H9 (cell line): Measurements from ENCODE around the gene CASTOR1. TPM values are rescaled to one million over a fixed set of nuclear protein-coding genes. Genes with fewer than 3 reads are reported as not detected.

Source experiments
- DNase-seq: peaks from one replicate; pipeline ENCODE4 v3.0.0-alpha.2; 2017
- H2AFZ ChIP-seq: one replicate; pipeline ENCODE4 v1.6.1; 2013; ENCODE audit warnings: mild to moderate bottlenecking, low read length, control low read depth, moderate library complexity
- H2AK5ac ChIP-seq: 2 replicates; pipeline ENCODE4 v1.6.1; 2013; ENCODE audit warnings: low read length, control low read depth, mixed read lengths; ENCODE audit not compliant: insufficient read length
- H2BK120ac ChIP-seq: one replicate; pipeline ENCODE4 v1.6.1; 2013; ENCODE audit warnings: low read depth, mild to moderate bottlenecking, low read length, control low read depth, inconsistent platforms; ENCODE audit not compliant: poor library complexity, severe bottlenecking
- H2BK12ac ChIP-seq: 2 replicates; pipeline ENCODE4 v1.6.1; 2013; ENCODE audit warnings: low read length, control low read depth, mixed read lengths, low read depth; ENCODE audit not compliant: insufficient read length
- H2BK15ac ChIP-seq: 2 replicates; pipeline ENCODE4 v1.6.1; 2013; ENCODE audit warnings: low read depth, low read length, control low read depth
- H2BK20ac ChIP-seq: one replicate; pipeline ENCODE4 v1.6.1; 2013; ENCODE audit warnings: low read depth, mild to moderate bottlenecking, low read length, control low read depth, inconsistent platforms; ENCODE audit not compliant: poor library complexity, severe bottlenecking
- H2BK5ac ChIP-seq: 2 replicates; pipeline ENCODE4 v1.6.1; 2013; ENCODE audit warnings: low read length, control low read depth, mixed read lengths; ENCODE audit not compliant: insufficient read length
- H3K14ac ChIP-seq: 2 replicates; pipeline ENCODE4 v1.6.1; 2013; ENCODE audit warnings: low read length, control low read depth; ENCODE audit not compliant: insufficient read depth
- H3K18ac ChIP-seq: 2 replicates; pipeline ENCODE4 v1.6.1; 2013; ENCODE audit warnings: low read depth, mild to moderate bottlenecking, mixed read lengths, low read length, control low read depth; ENCODE audit not compliant: insufficient read length
- H3K23ac ChIP-seq: 2 replicates; pipeline ENCODE4 v1.6.1; 2013; ENCODE audit warnings: low read length, control low read depth, mixed read lengths, low read depth; ENCODE audit not compliant: insufficient read length
- H3K23me2 ChIP-seq: 2 replicates; pipeline ENCODE4 v1.6.1; 2013; ENCODE audit warnings: low read depth, mild to moderate bottlenecking, mixed read lengths, low read length, control low read depth; ENCODE audit not compliant: insufficient read length, poor library complexity, severe bottlenecking
- H3K27ac ChIP-seq: 2 replicates; pipeline ENCODE4 v1.5.1; 2013; ENCODE audit warnings: low read length, control low read depth, mixed read lengths, low read depth; ENCODE audit not compliant: insufficient read length
- H3K27me3 ChIP-seq: 2 replicates; pipeline ENCODE4 v1.6.1; 2013; ENCODE audit warnings: low read length, control low read depth, inconsistent platforms; ENCODE audit not compliant: insufficient read depth
- H3K4ac ChIP-seq: 2 replicates; pipeline ENCODE4 v1.6.1; 2013; ENCODE audit warnings: low read depth, mild to moderate bottlenecking, control low read depth, inconsistent platforms, low read length, moderate library complexity
- H3K4me1 ChIP-seq: 2 replicates; pipeline ENCODE4 v1.6.1; 2013; ENCODE audit warnings: low read length, control low read depth, inconsistent platforms; ENCODE audit not compliant: insufficient read depth
- H3K4me2 ChIP-seq: 2 replicates; pipeline ENCODE4 v1.6.1; 2013; ENCODE audit warnings: low read length, control low read depth, mixed read lengths; ENCODE audit not compliant: insufficient read length, insufficient read depth
- H3K56ac ChIP-seq: 2 replicates; pipeline ENCODE4 v1.6.1; 2013; ENCODE audit warnings: low read depth, mild to moderate bottlenecking, mixed read lengths, low read length, control low read depth; ENCODE audit not compliant: insufficient read length
- H3K79me1 ChIP-seq: 2 replicates; pipeline ENCODE4 v1.6.1; 2013; ENCODE audit warnings: low read depth, mild to moderate bottlenecking, moderate library complexity, low read length, control low read depth, inconsistent platforms; ENCODE audit not compliant: insufficient read depth, poor library complexity, severe bottlenecking
- H3K79me2 ChIP-seq: 2 replicates; pipeline ENCODE4 v1.6.1; 2013; ENCODE audit warnings: low read length, control low read depth, inconsistent platforms; ENCODE audit not compliant: insufficient read depth
- H3K9ac ChIP-seq: 2 replicates; pipeline ENCODE4 v1.6.1; 2013; ENCODE audit warnings: low read length, control low read depth, mixed read lengths; ENCODE audit not compliant: insufficient read length; ENCODE audit errors: extremely low read depth
- H3K9me3 ChIP-seq: one replicate; pipeline ENCODE4 v1.6.1; 2013; ENCODE audit warnings: low read depth, low read length, inconsistent platforms; ENCODE audit not compliant: control insufficient read depth
- H3T11ph ChIP-seq: one replicate; pipeline ENCODE4 v1.6.1; 2013; ENCODE audit warnings: mild to moderate bottlenecking, low read length, control low read depth, inconsistent platforms
- H4K20me1 ChIP-seq: one replicate; pipeline ENCODE4 v1.6.1; 2013; ENCODE audit not compliant: control insufficient read depth, insufficient read length, insufficient read depth
- H4K5ac ChIP-seq: 2 replicates; pipeline ENCODE4 v1.6.1; 2013; ENCODE audit warnings: low read depth, mild to moderate bottlenecking, mixed read lengths, low read length, control low read depth; ENCODE audit not compliant: insufficient read length
- H4K8ac ChIP-seq: replicated peaks from 2 replicates; pipeline ENCODE4 v1.6.1; 2013; ENCODE audit warnings: low read length, control low read depth, mixed read lengths, low read depth; ENCODE audit not compliant: insufficient read length
- H4K91ac ChIP-seq: 2 replicates; pipeline ENCODE4 v1.6.1; 2013; ENCODE audit warnings: low read depth, mild to moderate bottlenecking, moderate library complexity, mixed read lengths, low read length, control low read depth; ENCODE audit not compliant: insufficient read length
- H3K27ac Mint-ChIP-seq, 3 experiments: 2 replicates in 2 of 3; 3 replicates in 1 of 3; pipeline ENCODE4 v1.8.0; 2020 to 2021; ENCODE audit warnings: mixed read lengths in 3 of 3, mild to moderate bottlenecking in 1 of 3, moderate library complexity in 1 of 3
- H3K27me3 Mint-ChIP-seq: 2 replicates; pipeline ENCODE4 v1.8.0; 2021; ENCODE audit warnings: low read depth, mild to moderate bottlenecking, moderate library complexity, mixed read lengths
- H3K36me3 Mint-ChIP-seq, 3 experiments: 2 replicates in 2 of 3; 3 replicates in 1 of 3; pipeline ENCODE4 v1.8.0; 2020 to 2021; ENCODE audit warnings: low read depth in 3 of 3, mixed read lengths in 3 of 3; ENCODE audit not compliant: insufficient read depth in 1 of 3
- H3K4me1 Mint-ChIP-seq, 2 experiments: 2 replicates each; pipeline ENCODE4 v1.8.0; 2020; ENCODE audit warnings: mixed read lengths in 2 of 2
- H3K4me3 Mint-ChIP-seq, 2 experiments: 2 replicates in 1 of 2; 3 replicates in 1 of 2; pipeline ENCODE4 v1.8.0; 2020 to 2021; ENCODE audit warnings: mild to moderate bottlenecking in 2 of 2, mixed read lengths in 2 of 2, moderate library complexity in 1 of 2
- H3K9me3 Mint-ChIP-seq, 2 experiments: 2 replicates in 1 of 2; 3 replicates in 1 of 2; pipeline ENCODE4 v1.8.0; 2020; ENCODE audit warnings: mild to moderate bottlenecking in 2 of 2, mixed read lengths in 2 of 2, moderate library complexity in 1 of 2
- whole genome bisulfite sequencing: extraction: QIAGEN DNeasy Blood & Tissue Kit; methylation state at CpG from one replicate; pipeline ENCODE4 v1.1.7; 2013; ENCODE audit warnings: missing lambda C conversion rate, low lambda C conversion rate, mixed read lengths; ENCODE audit not compliant: insufficient read length; ENCODE audit errors: extremely low coverage; 5-methylcytosine and 5-hydroxymethylcytosine counted together
- total RNA-seq: library from RNA; stranded (reverse); gene quantifications from 2 replicates; pipeline ENCODE4 v1.2.1, GENCODE V29; 2021
- TF ChIP-seq, protein P1 (sequence below): fragments of 200-600 bp; sonication (generic); conservative IDR thresholded peaks from 3 replicates; pipeline ENCODE4 v1.8.0; 2021; ENCODE audit warnings: antibody characterized with exemption, mild to moderate bottlenecking

The CASTOR1 gene
- total RNA-seq, 1 experiment from 2014 or later = 8.8 TPM

DNA sequence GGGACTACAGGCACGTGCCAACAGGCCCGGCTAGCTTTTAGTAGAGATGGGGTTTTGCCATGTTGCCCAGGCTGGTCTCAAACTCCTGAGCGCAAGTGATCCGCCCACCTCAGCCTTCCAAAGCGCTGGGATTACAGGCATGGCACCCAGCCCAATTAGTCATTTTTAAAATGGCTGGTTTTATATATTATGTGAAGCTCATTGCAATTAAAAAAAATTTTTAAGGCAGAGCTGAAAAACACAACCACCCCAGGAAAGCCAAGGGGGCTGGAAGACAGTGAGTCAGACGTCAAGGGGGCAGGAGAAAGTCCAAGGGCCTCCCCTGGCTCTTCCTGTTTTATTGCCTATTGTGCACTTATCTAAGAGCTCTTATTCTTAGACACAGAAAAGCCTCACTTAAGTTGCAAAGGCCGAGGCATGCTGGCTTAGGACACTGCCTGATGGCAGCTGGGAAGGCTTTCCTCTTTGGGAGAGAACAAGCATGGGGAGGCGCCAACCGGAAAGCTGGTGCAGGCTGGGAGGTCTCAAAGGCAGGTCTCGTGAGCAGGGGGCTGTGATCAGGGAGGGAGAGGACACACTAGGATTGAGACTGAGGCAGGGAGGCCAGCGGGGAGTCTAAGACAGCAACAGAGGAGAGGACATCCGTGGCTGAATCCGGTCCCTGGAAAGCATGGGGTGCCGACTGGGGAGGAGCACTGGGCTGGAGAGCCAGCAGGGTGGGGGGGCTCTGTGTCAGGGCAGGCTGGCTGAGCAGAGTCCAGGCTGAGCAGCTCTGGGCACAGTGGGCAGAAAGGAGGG is 11.6 kb downstream of the CASTOR1 start:
- no CpG with 5 or more reads among the region's 14 CpGs for whole genome bisulfite sequencing
- no peak overlapping the region for H3K4me2 ChIP-seq
- no peak overlapping the region for H3T11ph ChIP-seq
- Mint-ChIP-seq H3K27ac (peak overlapping the region in 2 of 3 experiments; percentile 22 to 68; a peak in 2 of 7 replicates), H3K27me3 (peaks cover 8% of the 10 kb centered on the region), H3K36me3 (no peaks in the 10 kb centered on the region), H3K9me3 (no peaks in the 10 kb centered on the region), H3K4me3 (peak overlapping the region in 1 of 2 experiments; percentile 62; a peak in 3 of 5 replicates), H3K4me1 (peaks cover 10 to 16% of the 10 kb centered on the region in 2 experiments)
- no peak overlapping the region; the same call in 1 of the 2 replicates for H3K14ac ChIP-seq
- no peak overlapping the region for H2BK15ac ChIP-seq
- no peaks in the 10 kb centered on the region for H3K79me1 ChIP-seq
- H3K56ac ChIP-seq = no peak overlapping the region
- H2BK20ac ChIP-seq = no peak overlapping the region
- H3K27ac ChIP-seq = no peak overlapping the region
- H3K4ac ChIP-seq = no peak overlapping the region
- no peak overlapping the region for H2BK120ac ChIP-seq
- H3K23ac ChIP-seq = no peak overlapping the region
- no peaks in the 10 kb centered on the region for H3K79me2 ChIP-seq
- H2BK5ac ChIP-seq = no peak overlapping the region
- no peaks in the 10 kb centered on the region for H3K23me2 ChIP-seq
- TF ChIP-seq, protein P1, sequence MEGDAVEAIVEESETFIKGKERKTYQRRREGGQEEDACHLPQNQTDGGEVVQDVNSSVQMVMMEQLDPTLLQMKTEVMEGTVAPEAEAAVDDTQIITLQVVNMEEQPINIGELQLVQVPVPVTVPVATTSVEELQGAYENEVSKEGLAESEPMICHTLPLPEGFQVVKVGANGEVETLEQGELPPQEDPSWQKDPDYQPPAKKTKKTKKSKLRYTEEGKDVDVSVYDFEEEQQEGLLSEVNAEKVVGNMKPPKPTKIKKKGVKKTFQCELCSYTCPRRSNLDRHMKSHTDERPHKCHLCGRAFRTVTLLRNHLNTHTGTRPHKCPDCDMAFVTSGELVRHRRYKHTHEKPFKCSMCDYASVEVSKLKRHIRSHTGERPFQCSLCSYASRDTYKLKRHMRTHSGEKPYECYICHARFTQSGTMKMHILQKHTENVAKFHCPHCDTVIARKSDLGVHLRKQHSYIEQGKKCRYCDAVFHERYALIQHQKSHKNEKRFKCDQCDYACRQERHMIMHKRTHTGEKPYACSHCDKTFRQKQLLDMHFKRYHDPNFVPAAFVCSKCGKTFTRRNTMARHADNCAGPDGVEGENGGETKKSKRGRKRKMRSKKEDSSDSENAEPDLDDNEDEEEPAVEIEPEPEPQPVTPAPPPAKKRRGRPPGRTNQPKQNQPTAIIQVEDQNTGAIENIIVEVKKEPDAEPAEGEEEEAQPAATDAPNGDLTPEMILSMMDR = no peak
- no peak overlapping the region for H4K91ac ChIP-seq
- H3K18ac ChIP-seq = no peak overlapping the region
- H2BK12ac ChIP-seq = no peak overlapping the region
- H3K9ac ChIP-seq = no peak overlapping the region
- no peaks in the 10 kb centered on the region; the same call in 1 of the 2 replicates for H3K4me1 ChIP-seq
- no peaks in the 10 kb centered on the region for H3K9me3 ChIP-seq
- no peak overlapping the region for H2AK5ac ChIP-seq
- no peaks in the 10 kb centered on the region for H3K27me3 ChIP-seq
- H2AFZ ChIP-seq = no peak overlapping the region
- no peak overlapping the region for H4K5ac ChIP-seq
- no peak overlapping the region for H4K8ac ChIP-seq
- no peak for DNase-seq
- no peaks in the 10 kb centered on the region for H4K20me1 ChIP-seq
